GM12891 (cell line): ENCODE data around the gene KTN1.

Experiments used
- POLR2A ChIP-seq: IDR thresholded peaks from 2 replicates; pipeline ENCODE4 v1.6.1; 2011; ENCODE audit warnings: low read depth, low read length, control low read depth
- POU2F2 ChIP-seq: IDR thresholded peaks from 2 replicates; pipeline ENCODE4 v1.6.1; 2011; ENCODE audit warnings: low read depth, mild to moderate bottlenecking, control low read depth, low read length, moderate library complexity
- TAF1 ChIP-seq: IDR thresholded peaks from 2 replicates; pipeline ENCODE4 v1.6.1; 2011; ENCODE audit warnings: low read depth, low read length, control low read depth

DNA sequence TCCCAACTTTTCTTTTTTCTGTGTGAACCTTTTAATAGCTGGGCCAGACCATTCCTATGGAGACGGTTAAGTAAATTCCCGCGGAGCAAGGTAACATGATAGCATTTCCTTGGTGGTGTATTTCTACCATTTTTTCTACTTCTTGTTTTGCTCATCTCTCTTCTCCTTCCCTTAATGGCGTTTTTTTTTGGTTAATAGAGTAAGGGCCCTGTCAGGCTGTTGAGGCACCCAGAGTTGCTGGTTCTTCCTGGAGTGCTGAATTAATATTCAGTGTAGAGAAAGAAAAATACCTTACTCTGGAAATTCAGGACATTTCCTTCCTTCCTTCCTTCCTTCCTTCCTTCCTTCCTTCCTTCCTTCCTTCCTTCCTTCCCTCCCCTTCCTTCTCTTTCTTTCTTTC is 137.6 kb downstream of the KTN1 start:
- TF ChIP-seq POLR2A (no peak), TAF1 (no peak), POU2F2 (no peak)
